ENCODE measurements around the gene CLDN3. TPM values are rescaled to one million over a fixed set of nuclear protein-coding genes. Genes with fewer than 3 reads are reported as not detected.

Gene CLDN3
- total and polyA plus RNA-seq, 2 of the 4 experiments (the other 2 are of a cell fraction), result 0.12 to 0.18 TPM

- intact Hi-C loops (cut with micrococcal nuclease) (loop anchor here (1.0 kb wide), 1 partner anchor 44 kb away; no protein-coding TSS in a partner anchor), dilution Hi-C loops (cut with HindIII; ENCODE audit: low sequenced_read_pairs, unreplicated experiment) (no loop called here), in situ Hi-C loops (cut with MboI; ENCODE audit: low sequenced_read_pairs) (no loop called here)
- Histone ChIP-seq H3K4me2 (ENCODE audit: low read depth, low read length) (no peak overlapping the region), H3K36me3 (ENCODE audit: control insufficient read depth, insufficient read depth, low read length) (no peaks in the 10 kb centered on the region), H2AK5ac (ENCODE audit: low read depth, low read length) (no peak overlapping the region), H2BK15ac (ENCODE audit: low read depth, low read length) (no peak overlapping the region), H3K14ac (replicated peaks; ENCODE audit: low read depth, low read length) (no peak overlapping the region), H3K9me1 (ENCODE audit: insufficient read depth, low read length) (no peaks in the 10 kb centered on the region), H3K4ac (ENCODE audit: low read depth, low read length) (no peak overlapping the region), H4K8ac (ENCODE audit: low read depth in 2 of 2, low read length in 2 of 2) (no peak overlapping the region), H3K9ac (ENCODE audit: low read depth, low read length) (no peak overlapping the region), H4K5ac (ENCODE audit: low read depth, low read length) (no peak overlapping the region), H2BK120ac (ENCODE audit: low read depth, low read length) (peak overlapping the region; percentile 47; the same call in 1 of the 2 replicates), H3K27ac (ENCODE audit: insufficient read depth, low read length) (no peak overlapping the region), H3K23ac (ENCODE audit: low read depth, low read length) (no peak overlapping the region), H3K4me1 (ENCODE audit: control insufficient read depth, insufficient read depth, low read length) (0 out of 2 replicates have a peak, but pooled peaks cover 2% of the 10 kb centered on the region), H4K20me1 (ENCODE audit: insufficient read depth, low read length) (no peaks in the 10 kb centered on the region), H2BK5ac (ENCODE audit: low read depth, low read length, poor library complexity, severe bottlenecking) (no peak overlapping the region), H3K79me1 (ENCODE audit: low read depth in 1 of 2, low read length in 2 of 2) (no peaks in the 10 kb centered on the region), H4K91ac (ENCODE audit: insufficient read depth, low read depth, low read length) (no peak overlapping the region), H3K56ac (ENCODE audit: extremely low read depth, insufficient read depth, low read length) (no peak overlapping the region), H3K4me3 (ENCODE audit: insufficient read depth, low read depth, low read length) (no peak overlapping the region), H3K9me3 (ENCODE audit: control insufficient read depth, insufficient read depth, low read length) (no peaks in the 10 kb centered on the region), H2AFZ (replicated peaks; ENCODE audit: low read length, poor library complexity) (peak overlapping the region; percentile 40), H3K18ac (ENCODE audit: low read depth, low read length) (no peak overlapping the region), H2BK20ac (ENCODE audit: low read depth, low read length) (no peak overlapping the region), H3K27me3 (ENCODE audit: control insufficient read depth, insufficient read depth, low read length) (no peaks in the 10 kb centered on the region), H2AK9ac (replicated peaks; ENCODE audit: low read depth, low read length, poor library complexity) (peak overlapping the region; percentile 72)
- 7% methylated on average over 6 of the region's 11 CpGs; no CpG with 5 or more reads in 1 of the 2 experiments for WGBS, 2 experiments (ENCODE audit: extremely low coverage in 2 of 2, insufficient read length in 1 of 2)
- ChIA-PET POLR2A (ENCODE audit: unreplicated experiment) (no interaction called here), CTCF (interaction anchor here (0.6 to 2.2 kb wide), 5 partner anchors 10 to 304 kb away, joined by 3 to 10 read pairs (median 4); partner anchors contain the start of gene METTL27)
- DNase-seq (peak; percentile 41), ATAC-seq (ENCODE audit: low read depth) (peak; percentile 93)
- no TSS peak for BruUV-seq (replicated peaks)
- no peak for TF ChIP-seq BHLHE40 (IDR thresholded peaks at IDR 0.05; ENCODE audit: low read depth, low read length)
- peak; percentile 57 for TF ChIP-seq RCOR1 (IDR thresholded peaks at IDR 0.05; ENCODE audit: insufficient replicate concordance, low read length)
- no peak for TF ChIP-seq MAZ (IDR thresholded peaks at IDR 0.05; ENCODE audit: borderline replicate concordance, low read depth, low read length)
- TF ChIP-seq SMC3 (IDR thresholded peaks at IDR 0.05; ENCODE audit: low read depth, low read length), result peak; percentile 86
- no peak for TF ChIP-seq FOS (IDR thresholded peaks at IDR 0.05; ENCODE audit: low read depth, low read length)
- no peak for TF ChIP-seq MXI1 (IDR thresholded peaks at IDR 0.05; ENCODE audit: borderline replicate concordance, low read depth, low read length)
- no peak for TF ChIP-seq RFX5 (IDR thresholded peaks at IDR 0.05; ENCODE audit: low read depth, low read length)
- no peak for TF ChIP-seq CEBPB (IDR thresholded peaks at IDR 0.05; ENCODE audit: low read depth, low read length)
- no peak for TF ChIP-seq NFE2L2 (IDR thresholded peaks at IDR 0.05; ENCODE audit: low read depth, low read length)
- TF ChIP-seq USF2 (IDR thresholded peaks at IDR 0.05; ENCODE audit: low read depth, low read length), result no peak
- TF ChIP-seq RAD21 (IDR thresholded peaks at IDR 0.05; ENCODE audit: low read length), result peak; percentile 81
- no peak for TF ChIP-seq MAFK (IDR thresholded peaks at IDR 0.05; ENCODE audit: low read depth, low read length)
- TF ChIP-seq ELK1 (IDR thresholded peaks at IDR 0.05; ENCODE audit: borderline replicate concordance, low read depth, low read length), result no peak
- no peak for TF ChIP-seq CHD1 (IDR thresholded peaks at IDR 0.05; ENCODE audit: low read depth, low read length)
- no peak for TF ChIP-seq POLR2A (IDR thresholded peaks at IDR 0.05; ENCODE audit: low read depth, low read length)
- TF ChIP-seq CTCF (conservative IDR thresholded peaks at IDR 0.05; ENCODE audit: low read depth, low read length), result peak; percentile 71
Measured at GRCh38 chr7:73811760-73812168, 41.7 kb upstream of the CLDN3 start.
